MCF 10A (cell line): ENCODE measurements around the gene SVIL. TPM values are rescaled to one million over a fixed set of nuclear protein-coding genes. Genes with fewer than 3 reads are reported as not detected.
A peak's percentile ranks its signal among the peaks of the same experiment; 100 is the strongest.

ENCODE experiments used
- BruUV-seq: library from RNA; stranded (reverse); fragments of 400-500 nt; replicated peaks from 2 replicates; lab custom pipeline; 2021; lab: Mats Ljungman, UMichigan
- CTCF ChIA-PET: fragments of 300-600 bp; sonication (Branson Sonifier 250); formaldehyde crosslinking; extraction: SDS; loops from one replicate; lab custom pipeline; 2021; ENCODE audit warnings: antibody characterized with exemption, inconsistent platforms; lab: Yijun Ruan, JAX
- POLR2A ChIA-PET: fragments of 300-600, 350-650 bp; sonication (Branson Sonifier 250); formaldehyde crosslinking; extraction: SDS; loops from one replicate; lab custom pipeline; 2020; ENCODE audit warnings: antibody characterized with exemption, inconsistent platforms; lab: Yijun Ruan, JAX
- DNase-seq: peaks from one replicate; pipeline ENCODE4 v3.0.0-alpha.2; 2018; ENCODE audit not compliant: unreplicated experiment
- H3K27ac Mint-ChIP-seq: one replicate; pipeline ENCODE4 v1.8.0; 2022; ENCODE audit warnings: mild to moderate bottlenecking, low read depth, mixed read lengths; ENCODE audit not compliant: unreplicated experiment
- H3K27me3 Mint-ChIP-seq: one replicate; pipeline ENCODE4 v1.8.0; 2022; ENCODE audit warnings: mixed read lengths; ENCODE audit not compliant: insufficient read depth, unreplicated experiment
- H3K36me3 Mint-ChIP-seq: one replicate; pipeline ENCODE4 v1.8.0; 2022; ENCODE audit warnings: mild to moderate bottlenecking, moderate library complexity, mixed read lengths; ENCODE audit not compliant: insufficient read depth, unreplicated experiment
- H3K4me1 Mint-ChIP-seq: one replicate; pipeline ENCODE4 v1.8.0; 2022; ENCODE audit warnings: mixed read lengths; ENCODE audit not compliant: insufficient read depth, unreplicated experiment
- H3K4me3 Mint-ChIP-seq: one replicate; pipeline ENCODE4 v1.8.0; 2022; ENCODE audit warnings: mild to moderate bottlenecking, moderate library complexity, mixed read lengths; ENCODE audit not compliant: unreplicated experiment
- H3K9me3 Mint-ChIP-seq: one replicate; pipeline ENCODE4 v1.8.0; 2022; ENCODE audit warnings: mixed read lengths; ENCODE audit not compliant: unreplicated experiment
- intact Hi-C: fragments of 100-400 bp; cut with micrococcal nuclease; formaldehyde crosslinking; loops from 2 replicates; pipeline ENCODE4 v1.14.1; 2022
- total RNA-seq: library from RNA; stranded (reverse); gene quantifications from 2 replicates; pipeline ENCODE4 v1.2.3, GENCODE V29; 2022
- TF ChIP-seq, protein P1 (sequence below): fragments of 200-600 bp; IDR thresholded peaks from one replicate; pipeline ENCODE4 v1.8.0; 2022; ENCODE audit warnings: antibody characterized with exemption, mild to moderate bottlenecking; ENCODE audit not compliant: unreplicated experiment

The SVIL gene
- total RNA-seq, 1 experiment from 2014 or later, result 43.3 TPM

DNA sequence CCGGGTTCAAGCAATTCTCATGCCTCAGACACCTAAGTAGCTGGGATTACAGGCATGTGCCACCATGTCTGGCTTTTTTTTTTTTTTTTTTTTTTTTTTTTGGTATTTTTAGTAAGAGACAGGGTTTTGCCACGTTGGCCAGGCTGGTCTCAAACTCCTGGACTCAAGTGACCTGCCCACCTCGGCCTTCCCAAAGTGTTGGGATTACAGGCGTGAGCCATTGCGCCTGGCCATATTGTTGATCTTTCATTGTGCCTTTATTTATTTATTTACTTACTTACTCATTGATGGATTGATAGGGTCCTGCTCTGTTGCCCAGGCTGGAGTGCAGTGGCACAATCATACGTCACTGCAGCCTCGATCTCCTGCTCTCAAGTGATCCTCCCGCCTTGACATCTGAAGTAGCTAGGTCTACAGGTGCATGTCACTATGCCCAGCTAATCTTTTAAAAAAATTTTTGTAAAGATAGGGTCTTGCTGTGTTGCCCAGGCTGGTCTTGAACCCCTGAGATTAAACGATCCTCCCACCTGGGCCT, 30.4 kb downstream of the SVIL start:
- H3K36me3 Mint-ChIP-seq, result peaks cover 34% of the 10 kb centered on the region
- H3K27ac Mint-ChIP-seq, result no peak overlapping the region
- TF ChIP-seq, protein P1, sequence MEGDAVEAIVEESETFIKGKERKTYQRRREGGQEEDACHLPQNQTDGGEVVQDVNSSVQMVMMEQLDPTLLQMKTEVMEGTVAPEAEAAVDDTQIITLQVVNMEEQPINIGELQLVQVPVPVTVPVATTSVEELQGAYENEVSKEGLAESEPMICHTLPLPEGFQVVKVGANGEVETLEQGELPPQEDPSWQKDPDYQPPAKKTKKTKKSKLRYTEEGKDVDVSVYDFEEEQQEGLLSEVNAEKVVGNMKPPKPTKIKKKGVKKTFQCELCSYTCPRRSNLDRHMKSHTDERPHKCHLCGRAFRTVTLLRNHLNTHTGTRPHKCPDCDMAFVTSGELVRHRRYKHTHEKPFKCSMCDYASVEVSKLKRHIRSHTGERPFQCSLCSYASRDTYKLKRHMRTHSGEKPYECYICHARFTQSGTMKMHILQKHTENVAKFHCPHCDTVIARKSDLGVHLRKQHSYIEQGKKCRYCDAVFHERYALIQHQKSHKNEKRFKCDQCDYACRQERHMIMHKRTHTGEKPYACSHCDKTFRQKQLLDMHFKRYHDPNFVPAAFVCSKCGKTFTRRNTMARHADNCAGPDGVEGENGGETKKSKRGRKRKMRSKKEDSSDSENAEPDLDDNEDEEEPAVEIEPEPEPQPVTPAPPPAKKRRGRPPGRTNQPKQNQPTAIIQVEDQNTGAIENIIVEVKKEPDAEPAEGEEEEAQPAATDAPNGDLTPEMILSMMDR, result no peak
- ChIA-PET CTCF (no interaction called here), POLR2A (interaction anchor here (2.1 kb wide), 1 partner anchor 20 kb away, joined by 5 read pairs; no protein-coding TSS in a partner anchor)
- no peaks in the 10 kb centered on the region for H3K27me3 Mint-ChIP-seq
- intact Hi-C loops, result no loop called here
- H3K4me1 Mint-ChIP-seq, result peaks cover 25% of the 10 kb centered on the region
- no peaks in the 10 kb centered on the region for H3K9me3 Mint-ChIP-seq
- no peak for DNase-seq
- no TSS peak for BruUV-seq
- H3K4me3 Mint-ChIP-seq, result no peak overlapping the region

DNA sequence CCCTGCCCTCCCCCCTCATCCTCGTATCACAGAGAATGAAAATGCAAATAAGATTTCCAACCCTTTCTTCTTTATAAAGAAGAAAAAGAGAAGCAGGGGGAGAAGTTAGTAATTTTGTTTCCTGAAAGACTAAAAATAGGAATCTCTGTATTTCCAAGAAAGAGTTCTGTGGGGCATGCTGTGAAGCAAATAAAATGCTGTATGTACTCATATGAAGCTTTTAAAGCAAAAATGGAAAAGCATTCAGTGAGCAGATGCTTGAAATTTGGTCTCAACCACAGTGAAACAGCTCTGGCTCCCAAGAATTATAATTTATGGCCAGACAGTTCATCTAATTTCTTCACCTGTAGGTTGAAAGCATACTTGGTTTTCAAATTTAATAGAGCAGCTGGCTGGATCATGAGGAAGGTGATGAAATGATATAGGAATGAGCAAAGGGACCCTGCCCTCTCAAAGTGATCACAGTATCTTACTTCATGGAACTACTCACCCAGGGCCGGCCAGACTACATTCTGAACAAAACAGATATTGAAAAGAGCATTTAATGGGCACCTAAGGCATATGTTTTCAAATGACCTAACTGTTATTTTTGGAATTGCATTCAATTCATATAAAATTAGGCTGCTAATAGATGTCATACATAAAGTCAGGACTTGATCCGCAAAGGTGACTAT, 31.4 kb downstream of the SVIL start:
- POLR2A ChIA-PET, result no interaction called here
- Mint-ChIP-seq H3K27ac (no peak overlapping the region), H3K27me3 (no peaks in the 10 kb centered on the region), H3K36me3 (peaks cover 36% of the 10 kb centered on the region), H3K4me3 (no peak overlapping the region), H3K9me3 (no peaks in the 10 kb centered on the region), H3K4me1 (peaks cover 32% of the 10 kb centered on the region)
- CTCF ChIA-PET, result interaction anchor here (0.5 kb wide), 1 partner anchor 14 kb away, joined by 5 read pairs; no protein-coding TSS in a partner anchor
- TF ChIP-seq, protein P1, result no peak
- BruUV-seq, result no TSS peak
- no peak for DNase-seq
- intact Hi-C loops, result no loop called here

DNA sequence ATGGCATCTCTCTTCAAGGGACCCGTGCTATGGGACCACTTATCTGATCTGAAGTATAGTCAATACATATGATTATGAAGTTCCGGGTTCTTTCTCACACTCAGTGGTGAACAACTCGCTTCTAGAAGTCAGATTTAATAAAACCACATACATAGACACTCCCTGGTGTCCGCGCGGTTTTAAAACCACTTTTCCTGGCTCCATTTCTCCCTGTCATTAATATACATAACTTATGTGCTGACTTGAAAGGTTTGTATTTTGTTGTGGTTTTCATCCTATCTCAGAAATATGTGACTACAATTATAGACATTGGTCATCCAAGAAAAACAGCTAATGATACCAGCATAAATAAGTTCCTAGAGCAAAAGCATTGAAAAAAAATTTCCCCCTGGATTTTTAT, 34.0 kb downstream of the SVIL start:
- Mint-ChIP-seq H3K4me1 (peaks cover 30% of the 10 kb centered on the region), H3K9me3 (no peaks in the 10 kb centered on the region), H3K4me3 (no peak overlapping the region), H3K27me3 (no peaks in the 10 kb centered on the region), H3K27ac (no peak overlapping the region), H3K36me3 (peaks cover 35% of the 10 kb centered on the region)
- POLR2A ChIA-PET, result no interaction called here
- TF ChIP-seq, protein P1, result no peak
- DNase-seq, result no peak
- no TSS peak for BruUV-seq
- CTCF ChIA-PET, result interaction anchor here (0.6 to 1.6 kb wide), 2 partner anchors 10 to 256 kb away, joined by 3 to 4 read pairs; no protein-coding TSS in a partner anchor
- intact Hi-C loops, result no loop called here

DNA sequence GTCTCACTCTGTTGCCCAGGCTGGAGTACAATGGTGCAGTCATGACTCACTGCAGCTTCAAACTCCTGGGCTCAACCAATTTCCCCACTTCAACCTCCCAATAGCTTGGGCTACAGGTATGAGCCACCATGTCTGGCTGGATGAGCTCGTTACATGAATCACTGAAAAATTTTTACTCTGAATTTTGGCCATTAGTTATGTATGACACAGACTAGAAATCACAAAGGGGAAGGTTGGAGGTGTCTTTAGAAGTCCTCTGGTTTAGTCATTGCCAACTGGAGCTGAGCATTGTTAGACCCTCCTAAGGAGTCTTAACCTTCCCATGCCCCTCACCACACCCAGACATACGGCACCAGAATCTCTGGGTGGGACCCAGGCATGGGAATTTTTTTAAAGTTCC, 34.7 kb downstream of the SVIL start:
- H3K27ac Mint-ChIP-seq, result no peak overlapping the region
- intact Hi-C loops, result no loop called here
- POLR2A ChIA-PET, result interaction anchor here (0.6 kb wide), 1 partner anchor 25 kb away, joined by 4 read pairs; no protein-coding TSS in a partner anchor
- CTCF ChIA-PET, result interaction anchor here (1.1 kb wide), 1 partner anchor 30 kb away, joined by 4 read pairs; no protein-coding TSS in a partner anchor
- H3K4me1 Mint-ChIP-seq, result peaks cover 36% of the 10 kb centered on the region
- no peaks in the 10 kb centered on the region for H3K27me3 Mint-ChIP-seq
- TF ChIP-seq, protein P1, result no peak
- no peak overlapping the region for H3K4me3 Mint-ChIP-seq
- H3K36me3 Mint-ChIP-seq, result peaks cover 36% of the 10 kb centered on the region
- peak; percentile 26 for DNase-seq
- no TSS peak for BruUV-seq
- no peaks in the 10 kb centered on the region for H3K9me3 Mint-ChIP-seq
